Loucy (cell line): ENCODE results near the gene PCDHGA11.

Source experiments
- H2AFZ ChIP-seq: fragments of 200-600 bp; sonication (generic); 2 replicates; pipeline ENCODE4 v1.6.0; 2016; ENCODE audit warnings: antibody characterized with exemption, mild to moderate bottlenecking, low read length, moderate library complexity
- H3F3A ChIP-seq: fragments of 200-600 bp; 2 replicates; pipeline ENCODE4 v1.6.0; 2016; ENCODE audit warnings: antibody characterized with exemption, low read depth, mild to moderate bottlenecking
- H3K27me3 ChIP-seq: fragments of 200-600 bp; sonication (generic); 2 replicates; pipeline ENCODE4 v1.6.1; 2014; ENCODE audit warnings: low read length, mild to moderate bottlenecking; ENCODE audit not compliant: insufficient read depth, poor library complexity, severe bottlenecking
- H3K36me3 ChIP-seq: fragments of 200-600 bp; sonication (generic); 2 replicates; pipeline ENCODE4 v1.6.1; 2016; ENCODE audit warnings: low read length; ENCODE audit not compliant: insufficient read depth
- H3K4me1 ChIP-seq: fragments of 200-600 bp; sonication (generic); 2 replicates; pipeline ENCODE4 v1.5.1; 2014; ENCODE audit warnings: low read length, mild to moderate bottlenecking; ENCODE audit not compliant: insufficient read depth, poor library complexity, severe bottlenecking
- H3K4me2 ChIP-seq: fragments of 200-600 bp; sonication (generic); 2 replicates; pipeline ENCODE4 v1.6.0; 2014; ENCODE audit warnings: antibody characterized with exemption, low read length, low read depth, mild to moderate bottlenecking; ENCODE audit not compliant: poor library complexity, severe bottlenecking
- H3K4me3 ChIP-seq: fragments of 200-600 bp; sonication (generic); 2 replicates; pipeline ENCODE4 v1.5.1; 2014; ENCODE audit warnings: low read length, mild to moderate bottlenecking, mixed read lengths; ENCODE audit not compliant: poor library complexity, severe bottlenecking
- H3K79me2 ChIP-seq: fragments of 200-600 bp; sonication (generic); 2 replicates; pipeline ENCODE4 v1.6.1; 2014; ENCODE audit warnings: low read length; ENCODE audit not compliant: insufficient read depth
- H3K9ac ChIP-seq: fragments of 200-600 bp; sonication (generic); 2 replicates; pipeline ENCODE4 v1.6.0; 2014; ENCODE audit warnings: mild to moderate bottlenecking, low read depth, low read length, moderate library complexity; ENCODE audit not compliant: poor library complexity, severe bottlenecking
- H3K9me2 ChIP-seq: fragments of 200-600 bp; sonication (generic); replicated peaks from 2 replicates; pipeline ENCODE4 v1.6.1; 2016; ENCODE audit warnings: low read depth, low read length, mixed read lengths
- H3K9me3 ChIP-seq: fragments of 200-600 bp; sonication (generic); 2 replicates; pipeline ENCODE4 v1.6.1; 2014; ENCODE audit warnings: mild to moderate bottlenecking, antibody characterized with exemption, low read length, low read depth; ENCODE audit not compliant: insufficient read depth
- H4K20me1 ChIP-seq: fragments of 200-600 bp; sonication (generic); 2 replicates; pipeline ENCODE4 v1.6.0; 2014; ENCODE audit warnings: antibody characterized with exemption, low read length, mild to moderate bottlenecking; ENCODE audit not compliant: insufficient read depth, poor library complexity, severe bottlenecking
- CTCF ChIP-seq: fragments of 200-600 bp; sonication (generic); conservative IDR thresholded peaks from 2 replicates; pipeline ENCODE4 v1.5.1; 2014; ENCODE audit warnings: mild to moderate bottlenecking, antibody characterized with exemption, low read length
- EZH2phosphoT487 ChIP-seq: fragments of 200-600 bp; IDR thresholded peaks from 2 replicates; pipeline ENCODE4 v1.6.1; 2018; ENCODE audit warnings: antibody characterized with exemption, mild to moderate bottlenecking, moderate library complexity, borderline replicate concordance

PCDHGA11 gene

GRCh38 chr5:141422742-141423291 lies 2.0 kb downstream of the PCDHGA11 start:
- no peak overlapping the region for H3K9ac ChIP-seq
- H3K9me3 ChIP-seq, result no peaks in the 10 kb centered on the region
- no peak overlapping the region for H3K4me3 ChIP-seq
- no peaks in the 10 kb centered on the region for H3K4me1 ChIP-seq
- no peaks in the 10 kb centered on the region for H4K20me1 ChIP-seq
- no peaks in the 10 kb centered on the region for H3K36me3 ChIP-seq
- TF ChIP-seq CTCF, result no peak
- no peak for TF ChIP-seq EZH2phosphoT487
- H3K4me2 ChIP-seq, result no peak overlapping the region
- H3F3A ChIP-seq, result no peaks in the 10 kb centered on the region
- H3K79me2 ChIP-seq, result no peaks in the 10 kb centered on the region
- no peaks in the 10 kb centered on the region for H3K27me3 ChIP-seq
- no peak overlapping the region for H2AFZ ChIP-seq
- H3K9me2 ChIP-seq, result no peaks in the 10 kb centered on the region

GRCh38 chr5:141427783-141428426 lies 7.1 kb downstream of the PCDHGA11 start:
- Histone ChIP-seq H3K27me3 (no peaks in the 10 kb centered on the region), H4K20me1 (no peaks in the 10 kb centered on the region), H3K9ac (no peak overlapping the region), H3K4me1 (no peaks in the 10 kb centered on the region), H3K36me3 (no peaks in the 10 kb centered on the region), H3K9me3 (no peaks in the 10 kb centered on the region), H3K4me3 (no peak overlapping the region), H3K4me2 (no peak overlapping the region), H3F3A (no peaks in the 10 kb centered on the region), H2AFZ (no peak overlapping the region), H3K79me2 (no peaks in the 10 kb centered on the region), H3K9me2 (no peaks in the 10 kb centered on the region)
- no peak for TF ChIP-seq CTCF
- no peak for TF ChIP-seq EZH2phosphoT487

- Histone ChIP-seq H3K4me3 (no peak within 1 kb of the TSS), H3K9me2 (no peaks in the 10 kb centered on the region), H3K4me2 (no peak within 1 kb of the TSS), H3K9ac (no peak within 1 kb of the TSS), H2AFZ (no peak within 1 kb of the TSS), H3K36me3 (no peaks in the 10 kb centered on the region), H3F3A (no peaks in the 10 kb centered on the region), H3K9me3 (no peaks in the 10 kb centered on the region), H3K27me3 (no peaks in the 10 kb centered on the region), H3K79me2 (no peaks in the 10 kb centered on the region), H4K20me1 (no peaks in the 10 kb centered on the region), H3K4me1 (no peaks in the 10 kb centered on the region)
- TF ChIP-seq CTCF, result no peak; the same call in 1 of the 2 replicates
- TF ChIP-seq EZH2phosphoT487, result no peak
Observed at GRCh38 chr5:141430332-141431113, 9.7 kb downstream of the PCDHGA11 start, which contains the start of gene PCDHGA12. TSS of gene PCDHGA12 (plus strand) at chr5:141430507. CDS start at chr5:141430760, 253 bp downstream.
